Measurements from ENCODE around the gene C14orf132.

GRCh38 chr14:96011131-96011530, 28.0 kb upstream of the C14orf132 start:
- TF ChIP-seq CTCF (IDR thresholded peaks at IDR 0.05) (no peak), POLR2A (IDR thresholded peaks at IDR 0.05) (no peak)
